A549 (cell line): ENCODE results near the gene UNC5A.

ENCODE experiments used
- MAFK ChIP-seq: fragments of 450-650 bp; IDR thresholded peaks from 2 replicates; pipeline ENCODE4 v1.6.1; 2014; ENCODE audit not compliant: partially characterized antibody
- POLR2A ChIP-seq: IDR thresholded peaks from 2 replicates; pipeline ENCODE4 v1.6.1; 2012; ENCODE audit warnings: mild to moderate bottlenecking, low read length
- RCOR1 ChIP-seq: fragments of 150-350 bp; IDR thresholded peaks from 2 replicates; pipeline ENCODE4 v1.6.1; 2014; ENCODE audit warnings: antibody characterized with exemption, low read length, low read depth
- REST ChIP-seq: fragments of 200-600 bp; sonication (generic); IDR thresholded peaks from 2 replicates; pipeline ENCODE4 v1.6.1; 2016; ENCODE audit warnings: antibody characterized with exemption, mild to moderate bottlenecking, moderate library complexity
- USF2 ChIP-seq: fragments of 450-650 bp; IDR thresholded peaks from 2 replicates; pipeline ENCODE4 v1.6.1; 2014; ENCODE audit warnings: antibody characterized with exemption
- TF ChIP-seq, protein P1 (sequence below): fragments of >200 bp; sonication (Bioruptor Twin); formaldehyde crosslinking; IDR thresholded peaks from 3 replicates; pipeline ENCODE4 v1.5.1; 2016

DNA sequence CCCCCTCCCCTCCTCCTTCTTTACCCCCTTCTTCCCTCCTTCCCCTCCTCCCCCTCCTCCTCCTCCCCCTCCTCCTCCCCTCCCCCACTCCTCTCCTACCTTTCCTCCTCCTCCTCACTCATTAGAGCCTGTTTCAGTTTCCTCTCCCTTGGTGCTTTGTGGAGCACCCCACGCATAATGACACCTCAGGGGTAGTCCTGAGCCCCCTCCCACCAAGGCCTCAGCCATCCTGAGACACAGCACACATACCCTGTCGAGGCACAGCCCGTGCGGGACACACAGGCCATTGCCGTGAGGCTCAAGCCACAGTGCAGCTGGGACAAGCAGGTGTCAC is 53.4 kb downstream of the UNC5A start:
- no peak for TF ChIP-seq REST
- TF ChIP-seq, protein P1, sequence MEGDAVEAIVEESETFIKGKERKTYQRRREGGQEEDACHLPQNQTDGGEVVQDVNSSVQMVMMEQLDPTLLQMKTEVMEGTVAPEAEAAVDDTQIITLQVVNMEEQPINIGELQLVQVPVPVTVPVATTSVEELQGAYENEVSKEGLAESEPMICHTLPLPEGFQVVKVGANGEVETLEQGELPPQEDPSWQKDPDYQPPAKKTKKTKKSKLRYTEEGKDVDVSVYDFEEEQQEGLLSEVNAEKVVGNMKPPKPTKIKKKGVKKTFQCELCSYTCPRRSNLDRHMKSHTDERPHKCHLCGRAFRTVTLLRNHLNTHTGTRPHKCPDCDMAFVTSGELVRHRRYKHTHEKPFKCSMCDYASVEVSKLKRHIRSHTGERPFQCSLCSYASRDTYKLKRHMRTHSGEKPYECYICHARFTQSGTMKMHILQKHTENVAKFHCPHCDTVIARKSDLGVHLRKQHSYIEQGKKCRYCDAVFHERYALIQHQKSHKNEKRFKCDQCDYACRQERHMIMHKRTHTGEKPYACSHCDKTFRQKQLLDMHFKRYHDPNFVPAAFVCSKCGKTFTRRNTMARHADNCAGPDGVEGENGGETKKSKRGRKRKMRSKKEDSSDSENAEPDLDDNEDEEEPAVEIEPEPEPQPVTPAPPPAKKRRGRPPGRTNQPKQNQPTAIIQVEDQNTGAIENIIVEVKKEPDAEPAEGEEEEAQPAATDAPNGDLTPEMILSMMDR, result no peak
- TF ChIP-seq POLR2A, result no peak
- no peak for TF ChIP-seq MAFK
- TF ChIP-seq RCOR1, result no peak
- TF ChIP-seq USF2, result no peak
